Tibial artery (tissue), 4 donors: ENCODE measurements around the gene XIAP.

Experiments
- DNase-seq, 2 donors: peaks; one replicate each; pipeline ENCODE4 v3.0.0-alpha.2; 2019
- H3K27ac ChIP-seq, 2 donors: fragments of 200-600 bp; sonication (generic) in 1 of 2; 1 replicate in 1 of 2; 2 replicates in 1 of 2; pipeline ENCODE4 v1.5.1; 2018 to 2019; ENCODE audit warnings: mild to moderate bottlenecking in 1 of 2
- H3K27me3 ChIP-seq, 2 donors: fragments of 200-600 bp; sonication (generic) in 1 of 2; one replicate each; pipeline versions ENCODE4 v1.5.1 to v1.6.0; 2016 to 2019
- H3K36me3 ChIP-seq, 3 donors: fragments of 200-600 bp; sonication (generic) in 2 of 3; one replicate each; pipeline ENCODE4 v1.5.1; 2016 to 2019; ENCODE audit warnings: mild to moderate bottlenecking in 2 of 3
- H3K4me1 ChIP-seq, 4 donors: fragments of 200-600 bp; sonication (generic) in 2 of 4; 1 replicate in 3 of 4; 2 replicates in 1 of 4; pipeline ENCODE4 v1.5.1; 2016 to 2019
- H3K4me3 ChIP-seq, 2 donors: fragments of 200-600 bp; sonication (generic) in 1 of 2; 1 replicate in 1 of 2; 2 replicates in 1 of 2; pipeline ENCODE4 v1.5.1; 2018 to 2019; ENCODE audit warnings: mild to moderate bottlenecking in 2 of 2
- H3K9me3 ChIP-seq, 3 donors: fragments of 200-600 bp; sonication (generic) in 1 of 3; one replicate each; pipeline ENCODE4 v1.5.1; 2016 to 2019
- intact Hi-C: fragments of 100-400 bp; cut with DNase I; formaldehyde crosslinking; loops from one replicate; pipeline ENCODE4 v1.15.0; 2023; ENCODE audit warnings: low total_unique reads
- TF ChIP-seq, protein P1 (sequence below), 2 experiments: fragments of 200-600 bp in 1 of 2; fragments of 450-650 bp in 1 of 2; IDR thresholded peaks; one replicate each; pipeline ENCODE4 v1.5.1; 2017 to 2019; ENCODE audit warnings: antibody characterized with exemption in 2 of 2, mild to moderate bottlenecking in 1 of 2, moderate library complexity in 1 of 2

Gene XIAP

DNA sequence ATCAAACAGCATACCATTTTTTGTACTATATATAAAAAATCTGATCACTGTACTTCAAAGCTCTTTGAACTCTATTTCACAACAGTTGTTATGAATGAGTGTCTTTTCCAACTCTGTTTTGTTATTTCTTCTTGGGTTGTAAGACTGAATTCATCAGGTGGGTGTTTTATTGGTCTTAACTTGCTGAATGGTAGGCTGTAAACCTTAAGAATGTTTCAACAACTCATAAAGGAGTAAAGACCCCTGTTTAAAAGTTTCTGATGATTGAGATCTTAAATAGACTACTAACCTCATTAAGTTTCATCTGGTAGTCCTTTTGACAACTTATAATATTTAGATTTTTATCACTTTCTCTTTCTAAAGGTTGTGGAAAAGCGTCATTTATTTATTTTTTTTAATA, 83.2 kb downstream of the XIAP start:
- H3K4me3 ChIP-seq, result no peak overlapping the region
- intact Hi-C loops, result no loop called here
- no peaks in the 10 kb centered on the region for H3K4me1 ChIP-seq
- TF ChIP-seq, protein P1, sequence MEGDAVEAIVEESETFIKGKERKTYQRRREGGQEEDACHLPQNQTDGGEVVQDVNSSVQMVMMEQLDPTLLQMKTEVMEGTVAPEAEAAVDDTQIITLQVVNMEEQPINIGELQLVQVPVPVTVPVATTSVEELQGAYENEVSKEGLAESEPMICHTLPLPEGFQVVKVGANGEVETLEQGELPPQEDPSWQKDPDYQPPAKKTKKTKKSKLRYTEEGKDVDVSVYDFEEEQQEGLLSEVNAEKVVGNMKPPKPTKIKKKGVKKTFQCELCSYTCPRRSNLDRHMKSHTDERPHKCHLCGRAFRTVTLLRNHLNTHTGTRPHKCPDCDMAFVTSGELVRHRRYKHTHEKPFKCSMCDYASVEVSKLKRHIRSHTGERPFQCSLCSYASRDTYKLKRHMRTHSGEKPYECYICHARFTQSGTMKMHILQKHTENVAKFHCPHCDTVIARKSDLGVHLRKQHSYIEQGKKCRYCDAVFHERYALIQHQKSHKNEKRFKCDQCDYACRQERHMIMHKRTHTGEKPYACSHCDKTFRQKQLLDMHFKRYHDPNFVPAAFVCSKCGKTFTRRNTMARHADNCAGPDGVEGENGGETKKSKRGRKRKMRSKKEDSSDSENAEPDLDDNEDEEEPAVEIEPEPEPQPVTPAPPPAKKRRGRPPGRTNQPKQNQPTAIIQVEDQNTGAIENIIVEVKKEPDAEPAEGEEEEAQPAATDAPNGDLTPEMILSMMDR (IDR thresholded peaks at IDR 0.05), result no peak
- no peak for DNase-seq
- no peaks in the 10 kb centered on the region for H3K27me3 ChIP-seq
- no peaks in the 10 kb centered on the region for H3K36me3 ChIP-seq
- no peaks in the 10 kb centered on the region for H3K9me3 ChIP-seq
- no peak overlapping the region for H3K27ac ChIP-seq

- TF ChIP-seq, protein P1 (IDR thresholded peaks at IDR 0.05), result no peak
- Histone ChIP-seq H3K9me3 (no peaks in the 10 kb centered on the region), H3K36me3 (no peaks in the 10 kb centered on the region), H3K27ac (no peak overlapping the region), H3K27me3 (no peaks in the 10 kb centered on the region), H3K4me1 (no peaks in the 10 kb centered on the region), H3K4me3 (no peak overlapping the region)
- no peak for DNase-seq
- intact Hi-C loops, result no loop called here
Observed at GRCh38 chrX:123943488-123943887, 83.6 kb downstream of the XIAP start.

GRCh38 chrX:123949846-123950245, 90.0 kb downstream of the XIAP start:
- Histone ChIP-seq H3K9me3 (no peaks in the 10 kb centered on the region), H3K27ac (no peak overlapping the region), H3K4me3 (no peak overlapping the region), H3K4me1 (no peaks in the 10 kb centered on the region), H3K27me3 (no peaks in the 10 kb centered on the region), H3K36me3 (no peaks in the 10 kb centered on the region)
- TF ChIP-seq, protein P1 (IDR thresholded peaks at IDR 0.05), result no peak
- DNase-seq, result no peak
- intact Hi-C loops, result no loop called here

GRCh38 chrX:123959281-123960063, 99.6 kb downstream of the XIAP start:
- Histone ChIP-seq H3K4me1 (peaks cover 0 to 4% (median 0%) of the 10 kb centered on the region in 4 donors), H3K36me3 (no peaks in the 10 kb centered on the region), H3K9me3 (no peaks in the 10 kb centered on the region), H3K4me3 (peak overlapping the region; percentile 77 to 86), H3K27ac (peak overlapping the region; percentile 92 to 96), H3K27me3 (peaks cover 0 to 6% of the 10 kb centered on the region in 2 donors)
- DNase-seq, result peak; percentile 63 to 80
- TF ChIP-seq, protein P1 (IDR thresholded peaks at IDR 0.05), result no peak
- intact Hi-C loops, result no loop called here

- Histone ChIP-seq H3K4me1 (peaks cover 0 to 12% (median 2%) of the 10 kb centered on the region in 4 donors), H3K9me3 (no peaks in the 10 kb centered on the region), H3K27me3 (peaks cover 0 to 6% of the 10 kb centered on the region in 2 donors), H3K4me3 (peak overlapping the region; percentile 86 to 91), H3K27ac (peak overlapping the region; percentile 98 to 99), H3K36me3 (no peaks in the 10 kb centered on the region)
- TF ChIP-seq, protein P1 (IDR thresholded peaks at IDR 0.05), result no peak
- intact Hi-C loops, result no loop called here
- no peak for DNase-seq
Observed at GRCh38 chrX:123960956-123961267, 101.1 kb downstream of the XIAP start.
